ENCODE measurements around the gene SERTAD3.
"Not testable (repeated sequence)": the region's sequence is repeated elsewhere in the genome, so short reads cannot be mapped to it uniquely, and the experiment has no call there.

SERTAD3 gene

GRCh38 chr19:40466219-40466984 is 22.3 kb upstream of the SERTAD3 start:
- peak overlapping the region; percentile 60 for H3K4me3 ChIP-seq (ENCODE audit: low read length)
- H3K27me3 ChIP-seq (ENCODE audit: control insufficient read depth, insufficient read depth, low read length): no peaks in the 10 kb centered on the region
- H3K36me3 ChIP-seq (ENCODE audit: control insufficient read depth, insufficient read depth, low read length): no peaks in the 10 kb centered on the region
- peak overlapping the region; percentile 25 for H3K27ac ChIP-seq (ENCODE audit: low read depth, low read length)
- H3K9ac ChIP-seq (ENCODE audit: low read length): peak overlapping the region; percentile 4
- peaks cover 12% of the 10 kb centered on the region for H3K4me1 ChIP-seq (ENCODE audit: control insufficient read depth, insufficient read depth, low read length)

- Histone ChIP-seq H3K36me3 (ENCODE audit: control insufficient read depth, insufficient read depth, low read length) (no peaks in the 10 kb centered on the region), H3K4me3 (ENCODE audit: low read length) (peak within 1 kb of the TSS; percentile 84), H3K27ac (ENCODE audit: low read depth, low read length) (peak within 1 kb of the TSS; percentile 85), H3K27me3 (ENCODE audit: control insufficient read depth, insufficient read depth, low read length) (no peaks in the 10 kb centered on the region), H3K9ac (ENCODE audit: low read length) (peak within 1 kb of the TSS; percentile 70), H3K4me1 (ENCODE audit: control insufficient read depth, insufficient read depth, low read length) (peaks cover 12% of the 10 kb centered on the region)
These were observed 21.6 kb upstream of the SERTAD3 start, which contains the start of gene BLVRB for GRCh38 chr19:40465557-40466218. BLVRB (minus strand) TSS chr19:40465745; CDS start chr19:40465688, 57 bp downstream.

DNA sequence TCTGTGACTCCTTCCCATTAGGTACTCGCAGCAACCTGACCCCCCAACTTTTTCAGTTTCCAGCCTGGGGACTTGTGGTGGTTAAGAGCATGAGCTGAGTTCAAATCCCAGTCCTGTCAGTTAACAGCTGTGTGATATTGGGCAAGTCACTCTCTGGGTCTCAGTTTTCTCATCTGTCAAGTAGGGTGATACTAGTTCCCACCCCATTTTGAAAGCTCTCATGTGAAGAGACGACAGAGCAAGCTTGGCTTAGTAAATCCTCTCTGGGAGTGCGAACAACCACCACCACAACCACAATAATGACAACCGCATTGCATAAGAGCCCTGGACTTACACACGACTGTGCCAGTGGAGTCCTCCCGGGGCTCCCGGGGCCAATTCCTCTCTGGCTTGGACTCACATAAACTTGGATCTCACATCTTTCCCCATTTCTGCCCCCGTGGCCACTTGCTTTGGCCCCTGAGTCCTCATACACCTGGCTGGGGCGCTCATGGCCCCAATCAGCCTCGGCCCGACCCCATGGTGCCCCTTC is 21.0 kb upstream of the SERTAD3 start:
- H3K36me3 ChIP-seq (ENCODE audit: control insufficient read depth, insufficient read depth, low read length): no peaks in the 10 kb centered on the region
- H3K4me1 ChIP-seq (ENCODE audit: control insufficient read depth, insufficient read depth, low read length): peaks cover 12% of the 10 kb centered on the region
- H3K4me3 ChIP-seq (ENCODE audit: low read length): peak overlapping the region; percentile 84
- peak overlapping the region; percentile 85 for H3K27ac ChIP-seq (ENCODE audit: low read depth, low read length)
- H3K27me3 ChIP-seq (ENCODE audit: control insufficient read depth, insufficient read depth, low read length): no peaks in the 10 kb centered on the region
- peak overlapping the region; percentile 70 for H3K9ac ChIP-seq (ENCODE audit: low read length)

DNA sequence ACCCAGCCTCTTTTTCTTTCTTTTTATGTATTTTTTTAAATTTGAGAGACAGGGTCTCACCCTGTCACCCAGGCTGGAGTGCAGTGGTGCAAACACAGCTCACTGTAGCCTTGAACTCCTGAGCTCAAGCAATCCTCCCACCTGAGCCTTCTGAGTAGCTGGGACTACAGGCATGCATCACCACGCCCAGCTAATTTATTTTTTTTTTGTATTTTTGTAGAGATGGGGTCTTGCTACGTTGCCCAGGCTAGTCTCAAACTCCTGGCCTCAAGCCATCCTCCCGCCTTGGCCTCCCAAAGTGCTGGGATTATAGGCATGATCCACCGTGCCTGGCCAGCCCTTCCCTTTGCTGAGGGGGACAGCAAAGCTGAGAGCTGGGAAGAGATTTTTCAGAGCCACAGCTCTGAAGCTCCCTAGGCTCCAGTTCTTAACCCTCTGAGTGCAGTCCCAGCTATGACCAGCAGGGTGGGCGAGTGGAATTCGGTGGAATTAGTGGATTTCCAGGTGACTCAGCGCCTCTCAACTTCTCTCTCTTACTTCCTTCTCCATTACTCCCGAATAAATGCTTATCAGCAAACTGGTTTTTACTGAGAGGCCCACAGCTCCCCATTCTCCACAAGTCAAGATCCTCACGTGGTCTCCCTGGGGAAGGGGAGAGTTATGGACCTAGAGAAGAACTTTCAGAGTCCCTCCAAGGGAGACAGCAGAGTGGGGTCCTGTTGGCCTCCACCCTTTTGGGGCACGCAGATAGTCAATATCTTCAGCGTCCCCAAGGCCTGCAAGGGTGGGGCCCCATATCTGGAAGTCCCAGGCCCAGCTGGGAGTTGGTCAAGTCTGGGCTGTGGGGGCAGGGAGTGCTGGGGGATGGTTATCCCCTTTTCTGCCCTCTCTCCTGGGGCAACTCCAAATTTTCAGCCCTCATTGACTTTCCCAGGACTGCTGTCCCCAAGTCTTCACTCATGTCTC is 20.2 kb upstream of the SERTAD3 start:
- H3K4me3 ChIP-seq (ENCODE audit: low read length): peak overlapping the region; percentile 84
- no peaks in the 10 kb centered on the region for H3K36me3 ChIP-seq (ENCODE audit: control insufficient read depth, insufficient read depth, low read length)
- H3K27me3 ChIP-seq (ENCODE audit: control insufficient read depth, insufficient read depth, low read length): no peaks in the 10 kb centered on the region
- H3K27ac ChIP-seq (ENCODE audit: low read depth, low read length): peak overlapping the region; percentile 85
- peaks cover 12% of the 10 kb centered on the region for H3K4me1 ChIP-seq (ENCODE audit: control insufficient read depth, insufficient read depth, low read length)
- H3K9ac ChIP-seq (ENCODE audit: low read length): no peak overlapping the region

GRCh38 chr19:40463587-40464037 is 19.5 kb upstream of the SERTAD3 start:
- peaks cover 12% of the 10 kb centered on the region for H3K4me1 ChIP-seq (ENCODE audit: control insufficient read depth, insufficient read depth, low read length)
- H3K4me3 ChIP-seq (ENCODE audit: low read length); H3K9ac ChIP-seq (ENCODE audit: low read length); H3K27me3 ChIP-seq (ENCODE audit: control insufficient read depth, insufficient read depth, low read length); H3K27ac ChIP-seq (ENCODE audit: low read depth, low read length); H3K36me3 ChIP-seq (ENCODE audit: control insufficient read depth, insufficient read depth, low read length): not testable (repeated sequence)

- no peak overlapping the region for H3K9ac ChIP-seq (ENCODE audit: low read length)
- H3K27me3 ChIP-seq (ENCODE audit: control insufficient read depth, insufficient read depth, low read length): no peaks in the 10 kb centered on the region
- no peak overlapping the region for H3K4me3 ChIP-seq (ENCODE audit: low read length)
- no peak overlapping the region for H3K27ac ChIP-seq (ENCODE audit: low read depth, low read length)
- peaks cover 12% of the 10 kb centered on the region for H3K4me1 ChIP-seq (ENCODE audit: control insufficient read depth, insufficient read depth, low read length)
- no peaks in the 10 kb centered on the region for H3K36me3 ChIP-seq (ENCODE audit: control insufficient read depth, insufficient read depth, low read length)
These were observed 17.6 kb upstream of the SERTAD3 start for GRCh38 chr19:40461669-40462221.

GRCh38 chr19:40460185-40460584 is 16.1 kb upstream of the SERTAD3 start:
- no peaks in the 10 kb centered on the region for H3K36me3 ChIP-seq (ENCODE audit: control insufficient read depth, insufficient read depth, low read length)
- H3K27me3 ChIP-seq (ENCODE audit: control insufficient read depth, insufficient read depth, low read length): no peaks in the 10 kb centered on the region
- H3K9ac ChIP-seq (ENCODE audit: low read length): no peak overlapping the region
- peaks cover 6% of the 10 kb centered on the region for H3K4me1 ChIP-seq (ENCODE audit: control insufficient read depth, insufficient read depth, low read length)
- no peak overlapping the region for H3K27ac ChIP-seq (ENCODE audit: low read depth, low read length)
- no peak overlapping the region for H3K4me3 ChIP-seq (ENCODE audit: low read length)

DNA sequence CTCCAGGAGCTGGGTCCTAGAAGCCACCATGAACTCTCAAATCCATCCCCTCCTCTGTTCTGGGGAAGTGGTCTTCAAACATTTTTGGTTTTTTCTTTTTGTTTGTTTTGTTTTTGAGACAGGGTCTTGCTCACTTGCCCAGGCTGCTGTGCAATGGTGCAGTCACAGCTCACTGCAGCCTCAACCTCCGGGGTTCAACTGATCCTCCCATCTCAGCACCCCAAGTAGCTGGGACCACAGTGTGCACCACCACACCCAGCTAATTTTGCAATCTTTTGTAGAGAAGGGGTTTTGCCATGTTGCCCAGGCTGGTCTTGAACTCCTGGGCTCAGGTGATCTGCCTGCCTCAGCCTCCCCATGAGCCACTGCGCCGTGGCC is 14.5 kb upstream of the SERTAD3 start:
- H3K27me3 ChIP-seq (ENCODE audit: control insufficient read depth, insufficient read depth, low read length): no peaks in the 10 kb centered on the region
- H3K9ac ChIP-seq (ENCODE audit: low read length): no peak overlapping the region
- no peak overlapping the region for H3K4me3 ChIP-seq (ENCODE audit: low read length)
- no peaks in the 10 kb centered on the region for H3K36me3 ChIP-seq (ENCODE audit: control insufficient read depth, insufficient read depth, low read length)
- H3K4me1 ChIP-seq (ENCODE audit: control insufficient read depth, insufficient read depth, low read length): no peaks in the 10 kb centered on the region
- H3K27ac ChIP-seq (ENCODE audit: low read depth, low read length): no peak overlapping the region

DNA sequence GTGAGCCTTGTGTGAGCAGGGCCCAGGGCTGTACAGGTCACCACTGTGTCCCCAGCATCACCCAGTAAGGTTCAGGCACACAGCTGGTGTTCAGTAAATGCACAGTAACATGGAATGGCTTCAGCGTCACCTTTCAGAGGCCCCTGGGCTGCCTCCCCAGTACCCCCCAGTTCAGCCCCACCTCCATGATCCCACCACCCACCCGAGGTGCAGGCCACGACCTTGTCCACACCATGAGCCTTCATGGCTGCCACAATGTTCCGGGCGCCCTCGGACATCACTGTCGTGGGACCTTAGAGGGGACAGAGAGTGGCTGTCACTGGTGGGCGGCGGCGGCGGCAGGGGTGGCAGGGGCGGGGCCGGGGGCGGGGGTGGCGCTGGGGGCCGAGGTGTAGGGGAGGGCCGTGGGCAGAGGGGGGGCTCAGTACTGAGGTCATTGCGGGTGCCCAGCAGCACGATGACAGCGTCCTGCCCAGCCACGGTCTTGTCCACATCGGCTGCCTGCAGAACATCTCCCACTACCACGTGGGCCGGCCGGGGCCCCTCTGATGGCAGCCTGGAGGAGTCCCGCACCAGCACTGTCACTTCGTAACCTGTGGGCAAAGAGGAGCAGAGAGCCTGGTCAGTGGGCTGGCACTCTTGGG is 13.9 kb upstream of the SERTAD3 start:
- no peak overlapping the region for H3K4me3 ChIP-seq (ENCODE audit: low read length)

DNA sequence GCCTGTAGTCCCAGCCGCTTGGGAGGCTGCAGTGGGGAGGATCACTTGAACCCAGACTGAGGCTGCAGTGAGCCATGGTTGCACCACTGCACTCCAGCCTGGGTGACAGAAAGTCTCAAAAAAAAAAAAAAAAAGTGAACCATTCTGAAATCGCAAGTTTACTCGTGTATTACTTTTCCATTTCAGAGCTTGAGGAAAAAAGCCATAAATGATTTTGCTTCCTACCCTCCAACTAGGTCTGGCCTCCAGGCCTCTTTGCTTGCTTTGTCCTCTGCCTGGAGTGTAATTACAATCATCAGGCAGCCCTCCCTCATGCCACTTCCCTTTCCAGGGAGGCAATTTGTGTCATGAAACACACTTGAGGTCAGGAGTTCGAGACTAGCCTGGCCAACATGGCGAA is 12.9 kb upstream of the SERTAD3 start:
- Histone ChIP-seq H3K27me3 (ENCODE audit: control insufficient read depth, insufficient read depth, low read length) (no peaks in the 10 kb centered on the region), H3K4me1 (ENCODE audit: control insufficient read depth, insufficient read depth, low read length) (no peaks in the 10 kb centered on the region), H3K36me3 (ENCODE audit: control insufficient read depth, insufficient read depth, low read length) (no peaks in the 10 kb centered on the region), H3K27ac (ENCODE audit: low read depth, low read length) (no peak overlapping the region), H3K4me3 (ENCODE audit: low read length) (no peak overlapping the region), H3K9ac (ENCODE audit: low read length) (no peak overlapping the region)

More for the DNA sequence above, 13.9 kb upstream of the SERTAD3 start:
- no peak overlapping the region for H3K9ac ChIP-seq (ENCODE audit: low read length)
- H3K36me3 ChIP-seq (ENCODE audit: control insufficient read depth, insufficient read depth, low read length): no peaks in the 10 kb centered on the region
- no peaks in the 10 kb centered on the region for H3K27me3 ChIP-seq (ENCODE audit: control insufficient read depth, insufficient read depth, low read length)
- H3K4me1 ChIP-seq (ENCODE audit: control insufficient read depth, insufficient read depth, low read length): no peaks in the 10 kb centered on the region
- H3K27ac ChIP-seq (ENCODE audit: low read depth, low read length): no peak overlapping the region

- H3K27ac ChIP-seq (ENCODE audit: low read depth, low read length); H3K4me3 ChIP-seq (ENCODE audit: low read length); H3K36me3 ChIP-seq (ENCODE audit: control insufficient read depth, insufficient read depth, low read length); H3K27me3 ChIP-seq (ENCODE audit: control insufficient read depth, insufficient read depth, low read length); H3K9ac ChIP-seq (ENCODE audit: low read length); H3K4me1 ChIP-seq (ENCODE audit: control insufficient read depth, insufficient read depth, low read length): not testable (repeated sequence)
These were observed 9.8 kb upstream of the SERTAD3 start for GRCh38 chr19:40453943-40454342.

All from rectal smooth muscle tissue (tissue), 1 donor.